GM18870 (cell line): ENCODE results near the gene TGFB1I1.
"Not testable (repeated sequence)": the region's sequence is repeated elsewhere in the genome, so short reads cannot be mapped to it uniquely, and the experiment has no call there.

ENCODE experiments used
- ATAC-seq: cut with Tn5 transposase; IDR thresholded peaks from one replicate; pipeline ENCODE4 v1.9.1; 2021; ENCODE audit warnings: moderate library complexity; ENCODE audit not compliant: unreplicated experiment

Gene TGFB1I1

DNA sequence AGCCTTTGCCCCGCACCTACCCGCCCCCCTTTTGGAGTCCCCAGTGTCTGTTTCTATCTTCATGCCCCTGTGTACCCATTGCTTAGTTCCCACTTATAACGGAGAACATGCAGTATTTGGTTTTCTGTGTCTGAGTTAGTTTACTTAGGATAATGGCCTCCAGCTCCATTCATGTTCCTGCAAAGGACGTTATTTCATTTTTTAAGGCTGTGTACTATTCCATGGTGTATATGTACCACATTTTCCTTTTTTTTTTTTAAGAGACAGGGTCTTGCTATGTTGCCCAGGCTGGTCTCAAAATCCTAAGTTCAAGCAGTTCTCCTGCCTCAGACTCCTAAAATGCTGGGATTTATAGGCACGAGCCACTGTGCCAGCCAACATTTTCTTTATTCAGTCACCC lies 4.1 kb upstream of the TGFB1I1 start:
- ATAC-seq, result no peak

DNA sequence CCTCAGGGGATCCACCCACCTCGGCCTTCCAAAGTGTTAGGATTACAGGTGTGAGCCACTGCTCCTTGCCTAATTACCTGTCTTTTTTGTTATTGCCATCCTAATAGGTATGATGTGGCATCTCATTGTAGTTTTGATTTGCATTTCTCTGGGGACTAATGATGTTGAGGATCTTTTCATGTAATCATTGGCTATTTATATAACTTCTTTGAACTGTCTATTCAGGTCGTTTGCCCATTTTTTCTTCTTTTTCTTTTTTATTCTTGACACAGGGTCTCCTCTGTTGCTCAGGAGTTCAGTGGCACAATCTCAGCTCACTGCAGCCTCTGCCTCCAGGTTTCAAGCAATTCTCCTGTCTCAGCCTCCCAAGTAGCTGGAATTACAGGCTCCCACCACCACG lies 1.3 kb upstream of the TGFB1I1 start:
- ATAC-seq, result no peak

DNA sequence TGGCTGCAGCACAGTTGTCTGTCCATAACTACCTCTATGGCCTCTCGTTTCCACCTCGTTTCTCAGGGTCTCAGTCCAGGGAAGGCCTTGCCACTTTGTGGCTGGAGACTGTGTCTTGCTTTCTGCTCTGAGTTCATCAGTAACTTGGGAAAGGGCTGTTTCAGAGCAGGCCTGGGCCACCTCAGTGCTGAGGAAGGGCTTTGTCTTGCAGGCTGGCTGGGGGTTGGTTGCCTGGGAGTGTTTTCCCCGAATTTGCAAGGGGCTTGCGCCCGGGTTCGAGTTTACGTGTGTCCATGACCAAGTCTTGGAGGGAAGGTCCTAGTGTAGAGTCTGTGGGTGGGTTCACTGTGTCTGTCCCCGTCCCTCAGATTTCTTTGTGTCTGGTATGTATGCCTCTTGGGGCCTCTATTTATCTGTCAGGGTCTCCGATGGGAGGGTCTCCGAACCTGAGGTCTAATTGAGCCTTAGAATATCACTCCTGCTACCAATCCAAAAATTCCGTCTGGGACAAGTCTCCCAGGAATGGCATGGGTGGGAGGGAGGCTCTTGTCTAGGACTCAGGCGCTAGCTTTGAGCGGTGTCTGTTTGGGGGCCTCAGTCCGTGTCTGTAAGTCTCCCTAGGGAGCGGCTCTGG lies 594 bp upstream of the TGFB1I1 start:
- no peak for ATAC-seq

DNA sequence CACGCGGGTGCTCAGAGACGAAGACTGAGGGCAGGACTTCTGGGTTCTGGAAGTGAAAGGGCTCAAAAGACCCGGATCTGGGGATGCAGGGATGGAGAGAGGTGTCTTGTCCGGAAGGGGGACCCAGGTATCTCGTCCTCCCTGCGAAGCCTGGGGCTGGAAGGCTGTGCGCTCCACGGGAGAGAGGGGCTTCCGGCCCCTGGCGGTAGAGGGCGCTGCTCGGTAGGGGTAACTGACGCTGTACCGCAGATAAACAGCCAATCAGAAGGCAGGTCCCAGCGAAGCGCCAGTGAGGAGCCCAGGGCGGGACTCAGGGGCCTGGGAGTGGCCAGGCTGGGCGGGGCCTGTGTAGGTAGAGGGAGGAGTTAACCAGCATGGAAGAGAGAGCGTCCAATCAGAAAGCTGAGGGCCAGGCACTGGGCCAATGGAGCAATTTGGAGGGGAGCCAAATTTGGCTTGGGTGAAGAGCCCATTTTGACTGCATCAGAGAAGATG lies 804 bp downstream of the TGFB1I1 start:
- ATAC-seq, result no peak

DNA sequence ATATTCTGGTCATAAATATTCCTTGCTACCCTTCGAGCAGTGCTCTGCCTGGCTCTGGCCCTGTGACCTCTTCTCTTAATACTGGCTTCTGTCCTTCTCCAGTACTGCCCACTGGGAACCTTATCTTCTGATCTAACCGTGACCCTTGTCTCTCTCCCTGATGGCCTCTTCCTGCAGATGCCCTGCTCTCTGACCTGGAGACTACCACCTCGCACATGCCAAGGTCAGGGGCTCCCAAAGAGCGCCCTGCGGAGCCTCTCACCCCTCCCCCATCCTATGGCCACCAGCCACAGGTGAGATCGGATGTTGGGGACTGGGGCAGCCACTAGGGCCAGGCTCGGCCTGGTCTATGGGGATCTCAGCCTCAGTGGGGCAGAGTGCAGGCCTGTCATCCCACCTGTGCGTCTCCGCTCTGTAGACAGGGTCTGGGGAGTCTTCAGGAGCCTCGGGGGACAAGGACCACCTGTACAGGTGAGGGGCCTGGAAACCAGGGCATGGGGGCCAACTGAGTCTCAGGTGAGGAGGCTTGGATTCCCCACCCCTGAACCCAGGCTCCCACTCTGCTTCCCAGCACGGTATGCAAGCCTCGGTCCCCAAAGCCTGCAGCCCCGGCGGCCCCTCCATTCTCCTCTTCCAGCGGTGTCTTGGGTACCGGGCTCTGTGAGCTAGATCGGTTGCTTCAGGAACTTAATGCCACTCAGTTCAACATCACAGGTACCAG lies 1.5 kb downstream of the TGFB1I1 start:
- no peak for ATAC-seq

GRCh38 chr16:31474173-31474714 lies 2.3 kb downstream of the TGFB1I1 start:
- no peak for ATAC-seq

GRCh38 chr16:31474773-31475738 lies 3.1 kb downstream of the TGFB1I1 start:
- no peak for ATAC-seq

DNA sequence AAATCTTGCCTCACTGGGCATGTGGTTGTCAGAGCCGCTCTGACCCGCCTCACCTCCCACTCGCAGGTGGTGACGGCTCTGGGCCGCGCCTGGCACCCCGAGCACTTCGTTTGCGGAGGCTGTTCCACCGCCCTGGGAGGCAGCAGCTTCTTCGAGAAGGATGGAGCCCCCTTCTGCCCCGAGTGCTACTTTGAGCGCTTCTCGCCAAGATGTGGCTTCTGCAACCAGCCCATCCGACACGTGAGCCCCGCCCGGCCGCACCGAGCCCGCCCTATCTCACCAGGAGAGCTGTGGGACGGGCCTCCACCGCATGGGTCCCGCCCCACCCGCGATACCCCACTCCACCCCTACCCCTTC lies 4.0 kb downstream of the TGFB1I1 start:
- ATAC-seq, result no peak

- no peak for ATAC-seq
Measured at GRCh38 chr16:31476303-31477219, 4.6 kb downstream of the TGFB1I1 start.

- no peak for ATAC-seq
Measured at GRCh38 chr16:31477220-31478216, 5.6 kb downstream of the TGFB1I1 start.

DNA sequence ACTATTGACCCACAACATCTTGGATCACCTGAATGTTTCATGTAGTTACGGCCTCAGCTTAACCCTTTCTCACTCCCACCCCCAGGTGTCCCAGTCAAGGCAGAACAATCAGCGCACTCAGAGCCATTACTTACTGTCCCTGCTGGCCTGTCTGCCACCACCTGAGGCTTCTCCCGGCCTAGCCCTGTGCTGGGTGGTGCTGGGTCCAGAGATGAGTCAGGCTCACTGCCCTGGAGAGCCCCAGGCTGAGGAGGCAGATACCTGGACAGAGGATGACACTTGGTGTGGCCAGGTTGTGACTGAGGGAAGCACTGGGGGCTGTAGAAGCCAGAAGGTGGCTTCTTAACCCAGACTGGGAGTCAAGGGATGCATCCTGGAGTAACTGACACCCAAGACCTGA lies 7.0 kb downstream of the TGFB1I1 start:
- no peak for ATAC-seq

GRCh38 chr16:31479751-31480150 lies 7.8 kb downstream of the TGFB1I1 start:
- ATAC-seq, result no peak

DNA sequence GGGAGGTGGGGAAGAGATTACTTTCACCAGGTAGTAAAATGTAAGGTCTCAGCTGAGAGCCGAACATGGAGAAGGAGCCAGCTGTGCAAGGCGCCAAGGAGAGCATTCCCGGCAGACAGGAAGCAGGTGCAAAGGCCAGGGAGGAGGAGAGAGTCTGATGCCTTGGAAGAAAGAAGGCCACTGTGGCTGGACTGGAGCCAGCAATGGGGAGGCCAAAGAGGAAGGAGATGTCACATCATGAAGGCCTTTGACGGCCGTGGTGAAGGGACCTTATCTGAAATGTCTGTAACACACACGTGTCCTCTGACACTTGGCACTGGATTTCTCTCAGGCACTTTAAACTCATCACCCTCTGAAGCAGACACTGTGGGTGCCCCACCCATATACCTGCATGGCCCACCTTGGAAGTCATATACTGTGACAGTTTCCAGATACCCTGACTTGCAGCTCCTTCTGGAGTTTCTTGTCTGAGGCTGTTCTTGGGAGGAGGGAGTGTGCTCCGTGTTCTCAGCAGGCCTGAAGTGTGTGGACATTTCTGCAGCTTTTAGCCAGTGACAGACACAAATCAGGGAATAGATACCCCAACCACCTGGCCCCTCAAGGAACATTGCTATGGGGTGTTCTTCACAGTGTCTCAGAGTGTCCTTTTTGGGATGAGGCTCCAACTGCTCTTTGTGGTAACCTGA lies 9.0 kb downstream of the TGFB1I1 start:
- ATAC-seq, result no peak

- ATAC-seq, result no peak
Measured at GRCh38 chr16:31483081-31483480, 11.1 kb downstream of the TGFB1I1 start, which contains the start of gene SLC5A2. TSS of gene SLC5A2 (plus strand) at chr16:31483123. CDS start at chr16:31483137, 14 bp downstream.

- not testable (repeated sequence) for ATAC-seq
Measured at GRCh38 chr16:31484048-31484447, 12.1 kb downstream of the TGFB1I1 start.

DNA sequence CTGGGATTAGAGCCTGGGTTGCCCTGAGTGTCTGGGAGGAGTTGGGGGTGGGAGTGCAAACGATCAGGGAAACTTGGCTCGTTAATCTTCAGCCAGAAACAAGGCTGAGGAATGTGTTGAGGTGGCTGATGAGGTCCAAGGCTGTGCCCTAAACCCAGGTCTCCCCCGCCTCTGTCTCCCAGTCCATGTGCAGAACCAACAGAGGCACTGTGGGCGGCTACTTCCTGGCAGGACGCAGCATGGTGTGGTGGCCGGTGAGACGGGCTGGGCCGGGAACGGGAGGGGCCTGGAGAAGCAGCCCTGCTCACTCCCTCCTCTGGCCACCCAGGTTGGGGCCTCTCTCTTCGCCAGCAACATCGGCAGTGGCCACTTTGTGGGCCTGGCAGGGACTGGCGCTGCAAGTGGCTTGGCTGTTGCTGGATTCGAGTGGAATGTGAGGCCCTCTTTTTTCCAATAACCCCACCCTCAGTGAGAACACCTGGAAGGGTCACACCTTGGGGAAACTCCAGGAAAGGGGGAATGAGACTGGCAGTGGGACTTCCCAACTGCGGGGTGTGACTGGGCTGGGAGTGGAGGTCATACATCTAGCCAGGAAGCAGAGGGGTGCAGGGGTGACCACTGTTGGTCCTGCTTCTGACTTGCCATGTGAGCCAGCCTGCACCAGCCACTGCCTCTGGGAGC lies 12.7 kb downstream of the TGFB1I1 start:
- no peak for ATAC-seq

DNA sequence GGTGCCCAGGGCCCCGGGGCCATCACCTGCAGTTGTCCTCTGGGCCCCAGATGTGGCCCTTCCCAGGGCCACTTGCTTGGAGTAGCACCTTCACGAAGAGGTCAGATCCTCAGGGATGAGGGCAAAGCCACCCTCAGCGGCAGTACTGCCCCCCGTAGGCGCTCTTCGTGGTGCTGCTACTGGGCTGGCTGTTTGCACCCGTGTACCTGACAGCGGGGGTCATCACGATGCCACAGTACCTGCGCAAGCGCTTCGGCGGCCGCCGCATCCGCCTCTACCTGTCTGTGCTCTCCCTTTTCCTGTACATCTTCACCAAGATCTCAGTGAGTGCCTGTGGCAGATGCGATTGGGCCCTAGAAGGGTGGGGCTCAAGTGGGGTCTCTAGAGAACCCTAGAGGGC lies 13.6 kb downstream of the TGFB1I1 start:
- ATAC-seq, result no peak

DNA sequence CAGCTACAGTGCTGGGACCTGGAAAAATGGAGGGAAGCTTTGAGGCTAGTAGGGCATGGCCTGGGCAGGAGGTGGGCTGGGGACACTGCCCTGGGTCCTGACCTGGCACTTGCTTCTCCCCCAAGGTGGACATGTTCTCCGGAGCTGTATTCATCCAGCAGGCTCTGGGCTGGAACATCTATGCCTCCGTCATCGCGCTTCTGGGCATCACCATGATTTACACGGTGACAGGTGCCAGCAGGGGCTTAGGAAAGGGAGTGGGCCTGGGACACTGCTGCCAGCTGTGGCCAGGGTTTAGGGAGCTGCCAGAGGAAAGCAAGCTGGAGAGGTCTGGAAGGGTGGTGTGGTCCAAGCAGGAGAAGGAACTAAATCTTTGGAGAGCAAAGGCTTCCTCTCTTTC lies 14.1 kb downstream of the TGFB1I1 start:
- ATAC-seq, result no peak
